ENCODE measurements around the gene MCM3AP.

Gene MCM3AP

GRCh38 chr21:46285206-46285661, at the start of gene MCM3AP:
MCM3AP (minus strand) TSS chr21:46285611; CDS start chr21:46285286, 325 bp downstream.
- no peak for DNase-seq (ENCODE audit: low read depth, low spot score)

DNA sequence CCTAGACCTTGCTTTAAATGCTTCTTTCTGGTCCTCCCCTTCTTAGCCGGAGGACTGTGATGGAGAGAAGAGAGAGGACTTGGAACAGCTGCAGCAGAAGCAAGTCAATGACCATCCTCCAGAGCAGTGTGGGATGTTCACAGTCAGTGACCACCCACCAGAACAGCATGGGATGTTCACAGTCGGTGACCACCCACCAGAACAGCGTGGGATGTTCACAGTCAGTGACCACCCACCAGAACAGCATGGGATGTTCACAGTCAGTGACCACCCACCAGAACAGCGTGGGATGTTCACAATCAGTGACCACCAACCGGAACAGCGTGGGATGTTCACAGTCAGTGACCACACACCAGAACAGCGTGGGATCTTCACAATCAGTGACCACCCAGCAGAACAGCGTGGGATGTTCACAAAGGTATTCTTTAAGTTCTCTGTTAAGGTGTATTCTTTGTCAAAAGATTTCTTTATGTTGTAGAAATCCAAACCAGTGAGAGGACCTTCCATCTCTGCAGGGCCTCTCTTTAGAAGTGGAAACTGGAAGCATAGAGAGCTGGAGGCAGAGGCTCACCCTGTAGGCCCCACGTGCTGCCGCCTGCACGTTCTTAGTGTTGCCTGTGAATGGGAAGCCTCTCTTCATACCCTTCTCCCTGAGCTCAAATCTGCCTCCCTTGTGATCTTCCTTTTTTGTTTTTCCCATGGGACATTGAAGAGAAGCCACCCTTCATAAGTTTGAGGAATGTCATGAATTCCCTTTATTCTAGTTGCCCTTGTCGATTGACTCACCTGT, 49.1 kb upstream of the MCM3AP start:
- DNase-seq (ENCODE audit: low read depth, low spot score): no peak

DNA sequence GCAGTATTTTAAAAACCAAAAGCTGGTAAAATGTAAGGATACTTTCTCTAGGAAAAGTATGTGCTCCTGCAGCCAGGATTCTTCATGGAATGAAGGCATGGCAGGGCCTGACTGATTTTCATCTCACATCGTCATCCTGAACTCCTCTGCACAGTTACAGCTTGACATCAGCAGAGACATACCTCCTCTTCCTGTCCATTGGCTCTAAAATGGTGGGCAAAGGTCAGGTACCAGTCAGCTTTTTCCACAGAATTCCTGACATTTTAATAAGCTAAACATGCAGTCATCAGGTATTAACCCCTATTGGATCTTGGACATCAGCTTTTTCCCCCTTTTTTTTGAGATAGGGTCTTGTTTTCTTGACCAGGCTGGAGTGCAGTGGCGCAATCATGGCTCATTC, 44.4 kb upstream of the MCM3AP start:
- DNase-seq (ENCODE audit: low read depth, low spot score): no peak

DNA sequence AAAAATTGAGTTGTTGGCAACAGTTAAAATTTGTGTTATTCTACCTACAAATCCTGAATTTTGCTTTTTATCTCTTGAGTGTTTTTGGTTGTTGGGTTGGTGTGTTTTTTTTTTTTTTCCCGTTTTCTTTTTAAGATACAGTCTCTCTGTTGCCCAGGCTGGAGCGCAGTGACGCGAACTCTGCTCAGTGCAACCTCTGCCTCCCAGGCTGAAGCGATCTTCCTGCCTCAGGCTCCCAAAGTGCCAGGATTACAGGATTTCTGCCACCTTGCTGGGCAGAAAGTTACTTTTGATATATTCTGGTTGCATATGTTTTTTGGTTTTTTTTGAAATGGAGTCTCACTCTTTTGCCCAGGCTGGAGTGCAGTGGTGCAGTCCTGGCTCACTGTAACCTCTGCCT, 42.7 kb upstream of the MCM3AP start:
- DNase-seq (ENCODE audit: low read depth, low spot score): no peak

GRCh38 chr21:46327711-46328110, 42.3 kb upstream of the MCM3AP start:
- no peak for DNase-seq (ENCODE audit: low read depth, low spot score)

DNA sequence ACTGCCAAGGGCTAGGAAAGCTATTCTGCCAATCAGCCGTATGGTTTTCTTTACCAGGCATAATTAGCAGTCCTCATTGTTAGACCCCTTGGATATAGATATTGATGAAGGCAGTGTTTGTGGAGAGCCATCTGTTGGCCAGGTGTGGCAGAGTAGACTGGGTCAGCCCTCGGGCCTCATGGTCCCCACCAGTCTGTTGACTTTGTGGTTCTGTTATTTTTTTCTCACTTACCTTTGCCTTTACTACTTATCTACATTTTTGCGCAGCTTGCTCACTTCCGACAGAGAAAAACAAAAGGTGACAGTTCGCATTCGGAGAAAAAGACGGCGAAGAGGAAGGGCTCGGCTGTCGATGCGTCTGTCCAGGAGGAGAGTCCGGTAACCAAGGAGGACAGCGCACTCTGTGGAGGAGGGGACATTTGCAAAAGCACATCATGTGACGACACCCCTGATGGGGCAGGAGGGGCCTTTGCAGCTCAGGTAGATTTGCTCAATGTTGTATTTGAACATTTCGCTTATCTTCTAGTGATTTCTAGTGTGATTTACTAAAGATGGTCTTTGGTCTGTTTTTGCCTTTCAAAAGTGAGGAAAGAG, 40.8 kb upstream of the MCM3AP start:
- DNase-seq (ENCODE audit: low read depth, low spot score): no peak

- no peak for DNase-seq (ENCODE audit: low read depth, low spot score)
Observed at GRCh38 chr21:46325073-46325912, 39.9 kb upstream of the MCM3AP start.

- peak; percentile 75 for DNase-seq (ENCODE audit: low read depth, low spot score)
Observed at GRCh38 chr21:46324390-46325072, 39.1 kb upstream of the MCM3AP start.

DNA sequence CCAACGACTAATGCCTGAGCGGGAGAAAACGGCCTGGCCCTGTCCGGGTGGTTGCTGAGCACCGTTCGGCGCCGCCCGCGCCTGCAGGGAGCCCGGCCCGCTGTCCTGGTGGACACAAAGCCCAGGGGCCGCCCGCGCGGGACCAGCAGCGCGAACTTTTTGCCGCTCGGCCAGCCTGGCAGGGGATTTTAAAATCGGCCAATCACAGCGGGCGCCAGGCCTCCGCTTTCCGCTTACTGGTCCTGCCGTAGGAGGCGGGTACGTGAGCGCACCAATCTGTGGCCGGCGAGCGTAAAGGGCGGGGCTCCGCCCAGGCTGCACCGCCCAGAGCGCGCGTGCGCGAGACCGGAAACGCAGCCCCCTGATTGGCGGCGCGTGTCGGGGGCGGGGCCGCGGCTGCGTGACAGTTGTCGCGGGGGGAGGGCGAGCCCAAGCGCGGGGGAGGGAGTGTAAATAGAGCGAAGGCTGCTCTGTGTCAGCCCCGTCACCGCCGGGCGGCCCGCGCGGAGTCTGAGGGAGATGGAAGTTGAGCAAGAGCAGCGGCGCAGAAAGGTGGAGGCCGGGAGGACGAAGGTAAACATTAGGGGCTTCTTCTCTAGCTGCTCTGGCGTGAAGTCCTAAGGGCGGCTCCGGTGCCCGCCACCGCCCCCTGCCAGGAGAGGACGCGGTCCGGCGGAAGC, 38.4 kb upstream of the MCM3AP start, which contains the start of the genes C21orf58 and PCNT:
TSS of gene C21orf58 (minus strand) at position 161 of the 680 bp plus-strand sequence. CDS start 1,132 bp downstream, outside the sequence.
TSS of gene PCNT (plus strand) at position 447 of the 680 bp plus-strand sequence. CDS start at position 520, 73 bp downstream.
- peak; percentile 95 for DNase-seq (ENCODE audit: low read depth, low spot score)

DNA sequence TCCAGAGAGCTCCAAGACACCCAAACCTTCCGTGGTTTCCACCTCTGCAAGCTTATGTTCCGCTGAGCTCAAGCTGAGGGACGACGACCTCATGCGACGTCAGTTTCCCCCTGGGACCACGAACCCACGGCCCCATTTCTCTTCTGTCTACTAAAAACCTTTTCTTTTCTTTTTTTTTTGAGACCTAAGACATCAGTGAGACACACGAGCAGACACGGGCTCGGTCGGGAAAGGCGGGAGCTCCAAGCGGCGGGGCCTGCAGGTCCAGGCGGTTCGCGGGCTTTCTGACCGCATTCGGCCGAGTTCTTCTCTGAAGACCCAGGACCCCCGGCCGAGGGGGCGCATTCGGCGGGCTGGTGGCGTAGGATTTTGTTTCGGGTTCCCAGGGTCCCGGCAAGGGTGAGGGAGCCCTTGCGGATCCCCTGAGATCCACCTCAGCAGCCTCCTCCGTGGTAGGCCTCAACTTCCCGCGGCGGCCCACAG, 37.9 kb upstream of the MCM3AP start:
- DNase-seq (ENCODE audit: low read depth, low spot score): no peak

GRCh38 chr21:46322351-46323226, 37.2 kb upstream of the MCM3AP start:
- no peak for DNase-seq (ENCODE audit: low read depth, low spot score)

DNA sequence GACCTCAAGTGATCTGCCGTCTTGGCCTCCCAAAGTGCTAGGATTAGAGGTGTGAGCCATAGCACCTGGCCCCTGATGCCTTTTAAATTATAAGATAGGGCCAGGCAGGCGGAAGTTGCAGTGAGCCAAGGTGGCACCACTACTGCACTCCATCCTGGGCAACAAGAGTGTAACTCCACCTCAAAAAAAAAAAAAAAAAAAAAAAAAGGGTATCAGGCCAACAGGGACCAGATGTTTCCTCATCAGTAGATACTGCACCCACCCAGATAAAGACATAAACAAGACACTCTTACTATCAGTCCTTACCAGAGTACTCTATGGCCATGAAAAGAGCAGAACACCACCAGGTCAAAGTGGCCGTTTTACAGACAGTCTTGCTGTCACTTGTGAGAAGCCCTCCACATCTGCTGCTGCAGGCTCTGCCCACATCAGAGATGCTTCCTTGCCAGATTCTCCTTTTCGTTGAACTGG, 35.0 kb upstream of the MCM3AP start:
- DNase-seq (ENCODE audit: low read depth, low spot score): no peak

GRCh38 chr21:46319186-46319585, 33.8 kb upstream of the MCM3AP start:
- DNase-seq (ENCODE audit: low read depth, low spot score): no peak

GRCh38 chr21:46318464-46318845, 33.0 kb upstream of the MCM3AP start:
- no peak for DNase-seq (ENCODE audit: low read depth, low spot score)

- DNase-seq (ENCODE audit: low read depth, low spot score): no peak
Observed at GRCh38 chr21:46317710-46318463, 32.5 kb upstream of the MCM3AP start.

DNA sequence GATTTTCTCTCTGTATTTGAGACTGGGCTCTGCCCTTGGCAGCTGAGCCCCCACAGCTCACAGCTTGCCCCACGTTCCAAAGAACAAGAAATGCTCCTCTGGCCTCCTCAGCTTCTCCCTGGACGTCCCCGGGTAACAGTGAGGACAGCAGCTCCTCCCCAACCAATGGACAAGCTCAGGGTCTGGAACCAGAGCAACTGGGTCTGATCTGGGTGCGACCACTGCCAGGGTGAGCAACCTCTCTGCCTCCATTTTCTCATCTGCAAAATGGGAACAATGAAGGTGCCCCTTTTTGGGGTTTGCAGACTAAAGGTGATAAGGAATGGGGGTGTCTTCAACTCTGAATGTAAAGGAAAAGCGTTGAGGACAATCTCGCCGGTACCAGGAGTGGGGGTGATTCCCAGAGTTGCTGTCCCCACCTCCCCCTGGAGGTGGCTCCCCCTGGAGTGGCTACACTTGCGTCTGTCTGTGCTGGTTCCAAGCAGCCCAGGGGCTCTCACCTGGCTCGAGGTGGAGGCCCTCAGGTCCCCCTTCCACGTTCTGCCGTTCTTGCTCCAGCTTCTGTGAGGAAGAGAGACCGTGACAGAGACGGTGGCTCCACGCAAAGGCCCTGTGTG, 31.4 kb upstream of the MCM3AP start:
- no peak for DNase-seq (ENCODE audit: low read depth, low spot score)

DNA sequence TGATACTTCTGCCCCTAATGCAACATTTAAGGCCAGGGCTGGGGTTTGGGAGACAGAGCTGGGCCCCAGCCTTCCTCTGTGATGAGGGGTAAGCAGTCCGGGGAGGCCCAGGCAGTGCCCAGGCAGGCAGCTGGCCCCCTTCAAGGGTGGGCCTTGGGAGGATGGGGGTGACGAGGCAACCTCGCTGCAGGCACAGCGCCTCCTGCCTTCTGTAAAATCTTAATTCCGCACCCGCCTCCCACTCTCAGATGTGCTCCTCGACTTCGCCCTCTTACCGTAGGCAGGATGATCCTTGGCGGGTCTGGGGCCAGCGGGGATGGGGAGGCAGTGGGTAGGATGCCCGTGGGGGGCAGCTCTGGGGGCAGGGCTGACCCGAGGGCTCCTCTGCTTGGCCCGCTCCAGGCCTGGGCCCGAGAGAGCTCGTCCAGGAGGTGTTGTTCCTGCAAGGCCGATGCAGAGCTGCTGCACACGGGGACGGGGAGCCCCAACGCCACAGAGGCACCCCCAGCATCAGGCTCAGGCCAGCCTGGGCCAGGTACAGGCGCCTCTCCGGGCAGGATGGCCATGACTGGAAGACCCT, 29.1 kb upstream of the MCM3AP start:
- DNase-seq (ENCODE audit: low read depth, low spot score): no peak

DNA sequence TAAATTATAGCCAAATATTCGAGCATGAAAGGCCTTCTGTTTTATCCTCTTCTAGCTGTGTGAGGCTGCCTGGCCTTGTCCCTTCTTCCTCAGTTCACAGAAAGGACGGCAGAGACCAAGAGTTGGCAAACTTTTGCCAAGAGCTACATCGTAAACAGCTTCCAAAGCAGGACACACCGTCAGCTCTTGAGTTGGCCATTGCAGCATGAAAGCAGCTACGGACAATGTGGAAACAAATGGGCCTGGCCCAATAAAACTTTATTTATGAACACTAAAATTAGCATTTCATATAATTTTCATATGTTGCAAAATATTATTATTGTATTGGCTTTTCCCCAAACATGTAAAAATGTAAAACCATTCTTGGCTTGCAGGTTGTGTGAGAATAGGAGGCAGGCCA, 27.5 kb upstream of the MCM3AP start:
- no peak for DNase-seq (ENCODE audit: low read depth, low spot score)
